GM12878 (cell line): ENCODE measurements around the gene GPAT2. TPM values are rescaled to one million over a fixed set of nuclear protein-coding genes. Genes with fewer than 3 reads are reported as not detected.
"Not testable (repeated sequence)": the region's sequence is repeated elsewhere in the genome, so short reads cannot be mapped to it uniquely, and the experiment has no call there.

ENCODE experiments used
- ATAC-seq: fragments of 200-7000 bp; cut with Tn5 transposase; 3 replicates; pipeline ENCODE4 v1.9.1; 2020; ENCODE audit warnings: mild to moderate bottlenecking, moderate library complexity
- BruUV-seq: library from RNA; stranded (reverse); fragments of 400-500 nt; replicated peaks from 2 replicates; lab custom pipeline; 2021; lab: Mats Ljungman, UMichigan
- CTCF ChIA-PET: fragments of 300-600 bp; sonication (Branson Sonifier 250); formaldehyde crosslinking; extraction: SDS; loops from one replicate; lab custom pipeline; 2021; ENCODE audit warnings: inconsistent platforms; lab: Yijun Ruan, JAX
- POLR2A ChIA-PET: fragments of 350-600 bp; formaldehyde crosslinking; extraction: SDS; loops from one replicate; lab custom pipeline; 2021; ENCODE audit warnings: inconsistent platforms; lab: Charles Lee
- RAD21 ChIA-PET: fragments of 300-600 bp; sonication (Branson Sonifier 250); formaldehyde crosslinking; loops from one replicate; lab custom pipeline; 2023; ENCODE audit warnings: antibody characterized with exemption; ENCODE audit not compliant: unreplicated experiment; lab: Charles Lee
- SMC1A ChIA-PET: fragments of 300-600 bp; sonication (Branson Sonifier 250); formaldehyde crosslinking; loops from one replicate; lab custom pipeline; 2023; ENCODE audit not compliant: unreplicated experiment, uncharacterized antibody; lab: Charles Lee
- DNase-seq: peaks from one replicate; pipeline ENCODE4 v3.0.0-alpha.2; 2011; ENCODE audit warnings: low read depth, low spot score
- FAIRE-seq: peaks from 3 replicates; lab custom pipeline; 2011; peaks lifted over from hg19 to GRCh38; lab: Jason Lieb, UNC
- H2AFZ ChIP-seq: 2 replicates; pipeline ENCODE4 v1.6.0; 2011; ENCODE audit warnings: low read depth, low read length, control low read depth; ENCODE audit not compliant: control insufficient read depth
- H3K27ac ChIP-seq: 2 replicates; pipeline ENCODE4 v1.5.1; 2011; ENCODE audit warnings: control low read depth; ENCODE audit not compliant: control insufficient read depth, insufficient read depth
- H3K27me3 ChIP-seq, 2 experiments: replicated peaks in 1 of 2; 2 replicates each; pipeline versions ENCODE4 v1.6.0 to v1.6.1; 2011; ENCODE audit warnings: low read length in 1 of 2; ENCODE audit not compliant: control insufficient read depth in 2 of 2, insufficient read depth in 2 of 2
- H3K36me3 ChIP-seq, 2 experiments: 2 replicates each; pipeline ENCODE4 v1.5.1; 2011; ENCODE audit warnings: low read length in 1 of 2; ENCODE audit not compliant: control insufficient read depth in 2 of 2, insufficient read depth in 2 of 2
- H3K4me1 ChIP-seq: 2 replicates; pipeline ENCODE4 v1.6.1; 2011; ENCODE audit warnings: mild to moderate bottlenecking, low read length, moderate library complexity, mixed read lengths; ENCODE audit not compliant: control insufficient read depth, insufficient read depth
- H3K4me2 ChIP-seq: 2 replicates; pipeline ENCODE4 v1.6.0; 2011; ENCODE audit warnings: control low read depth; ENCODE audit not compliant: control insufficient read depth, insufficient read depth
- H3K4me3 ChIP-seq: fragments of 200-600 bp; sonication (generic); 2 replicates; pipeline ENCODE4 v1.5.1; 2016
- H3K79me2 ChIP-seq: 2 replicates; pipeline ENCODE4 v1.6.0; 2011; ENCODE audit warnings: low read length; ENCODE audit not compliant: control insufficient read depth, insufficient read depth
- H3K9ac ChIP-seq: 2 replicates; pipeline ENCODE4 v1.8.0; 2011; ENCODE audit warnings: low read length, control low read depth, mixed read lengths; ENCODE audit not compliant: control insufficient read depth, insufficient read depth
- H3K9me3 ChIP-seq: replicated peaks from 3 replicates; pipeline ENCODE4 v1.5.1; 2011; ENCODE audit warnings: mild to moderate bottlenecking, low read length; ENCODE audit not compliant: control insufficient read depth, insufficient read depth
- H4K20me1 ChIP-seq: 2 replicates; pipeline ENCODE4 v1.6.0; 2011; ENCODE audit not compliant: control insufficient read depth, insufficient read depth
- BRCA1 ChIP-seq: IDR thresholded peaks from 2 replicates; pipeline ENCODE4 v1.6.1; 2011; ENCODE audit warnings: low read depth, low read length, improper control_type of control experiment
- HDAC2 ChIP-seq: fragments of 200-600 bp; sonication (generic); IDR thresholded peaks from 2 replicates; pipeline ENCODE4 v1.6.1; 2017
- HDAC6 ChIP-seq: fragments of 200-600 bp; sonication (generic); IDR thresholded peaks from one replicate; pipeline ENCODE4 v1.8.0; 2017; ENCODE audit warnings: antibody characterized with exemption; ENCODE audit not compliant: unreplicated experiment
- POLR2A ChIP-seq: IDR thresholded peaks from 2 replicates; pipeline ENCODE4 v1.6.1; 2011; ENCODE audit warnings: low read depth, mild to moderate bottlenecking, low read length
- SMAD1 ChIP-seq: fragments of 450-650 bp; IDR thresholded peaks from 2 replicates; pipeline ENCODE4 v1.6.1; 2018; ENCODE audit warnings: mild to moderate bottlenecking, low read depth; ENCODE audit not compliant: partially characterized antibody
- SRF ChIP-seq, 2 experiments: IDR thresholded peaks; 2 replicates each; pipeline ENCODE4 v1.6.1; 2011; ENCODE audit warnings: low read depth in 2 of 2, low read length in 2 of 2, mild to moderate bottlenecking in 1 of 2, moderate library complexity in 1 of 2
- ZNF24 ChIP-seq: fragments of 450-650 bp; IDR thresholded peaks from 2 replicates; pipeline ENCODE4 v1.6.1; 2017; ENCODE audit warnings: antibody characterized with exemption, mild to moderate bottlenecking
- ZNF622 ChIP-seq: fragments of 450-650 bp; IDR thresholded peaks from 2 replicates; pipeline ENCODE4 v1.6.1; 2017; ENCODE audit warnings: mild to moderate bottlenecking, inconsistent platforms
- WGBS: methylation state at CpG from one replicate; pipeline ENCODE4 v1.1.6; 2016; ENCODE audit warnings: low lambda C conversion rate; ENCODE audit not compliant: insufficient replicate concordance, insufficient coverage; ENCODE audit errors: missing lambda C conversion rate; 5-methylcytosine and 5-hydroxymethylcytosine counted together
- in situ Hi-C: fragments of 300-500 bp; cut with MboI; formaldehyde crosslinking; loops from 9 replicates; pipeline ENCODE4 v1.14.3; 2018; ENCODE audit warnings: mixed read lengths
- intact Hi-C: fragments of 100-400 bp; cut with micrococcal nuclease; formaldehyde crosslinking; loops from one replicate; pipeline ENCODE4 v1.14.2; 2022; ENCODE audit not compliant: unreplicated experiment
- polyA plus RNA-seq, 11 experiments: library from polyadenylated mRNA; depleted of rRNA in 4 of 11; unstranded in 6 of 11; stranded (reverse) in 5 of 11; fragments of >200 nt; fragmentation: Nextera tagmentation in 4 of 11; fragmentation: Illumina TruSeq in 1 of 11; extraction: Ambion mirVana in 4 of 11; extraction: Trizol in 1 of 11; gene quantifications; 1 replicate in 1 of 11; 2 replicates in 10 of 11; pipeline versions ENCODE4 v1.2.1 to v1.2.3, GENCODE V29; 2011 to 2016; ENCODE audit warnings: inconsistent platforms in 2 of 11, missing spikeins in 2 of 11, low read depth in 1 of 11
- total RNA-seq, 4 experiments: library from RNA; depleted of rRNA in 3 of 4; stranded (reverse); fragments of >200 nt in 3 of 4; fragmentation: Illumina TruSeq in 1 of 4; extraction: Trizol in 1 of 4; gene quantifications; 2 replicates each; pipeline versions ENCODE4 v1.2.1 to v1.2.3, GENCODE V29; 2013 to 2021

The GPAT2 gene
- total and polyA plus RNA-seq, 10 of the 15 experiments (the other 5 are each of a cell fraction or from before 2014, with no cell fraction given) = 0.04 to 0.05 TPM; not detected in 8

GRCh38 chr2:96024336-96025193, 10.2 kb downstream of the GPAT2 start:
- no peak for DNase-seq
- TF ChIP-seq ZNF24 = no peak
- TF ChIP-seq HDAC2 = no peak
- TF ChIP-seq SRF (IDR thresholded peaks at IDR 0.05; ENCODE audit: low read depth in 2 of 2, low read length in 2 of 2) = no peak
- no peak for TF ChIP-seq BRCA1
- TF ChIP-seq ZNF622 = no peak
- no peak for TF ChIP-seq SMAD1
- no peak for TF ChIP-seq HDAC6
- TF ChIP-seq POLR2A = no peak
- POLR2A ChIA-PET = no interaction called here
- 78% methylated on average over 26 of the region's 27 CpGs for WGBS
- no peak for FAIRE-seq
- ATAC-seq = no peak
- H3K27me3 ChIP-seq = no peaks in the 10 kb centered on the region
- H3K36me3 ChIP-seq = no peaks in the 10 kb centered on the region
- H4K20me1 ChIP-seq = no peaks in the 10 kb centered on the region
- SMC1A ChIA-PET = interaction anchor here (0.9 to 1.0 kb wide), 2 partner anchors 95 to 150 kb away, joined by 3 read pairs; no protein-coding TSS in a partner anchor
- no peaks in the 10 kb centered on the region for H3K9me3 ChIP-seq
- BruUV-seq = no TSS peak
- H3K4me3 ChIP-seq = no peak overlapping the region
- CTCF ChIA-PET = no interaction called here
- H3K9ac ChIP-seq = no peak overlapping the region
- H3K27ac ChIP-seq = no peak overlapping the region
- no peak overlapping the region for H3K4me2 ChIP-seq
- in situ Hi-C loops (loop anchor here (25.0 kb wide), 1 partner anchor 238 kb away; the partner anchor contains the start of genes CIAO1 and TMEM127), intact Hi-C loops (no loop called here)
- H3K79me2 ChIP-seq = no peaks in the 10 kb centered on the region
- H2AFZ ChIP-seq = no peak overlapping the region
- RAD21 ChIA-PET = interaction anchor here (0.9 to 1.7 kb wide), 4 partner anchors 94 to 150 kb away, joined by 3 to 6 read pairs (median 4); no protein-coding TSS in a partner anchor
- no peaks in the 10 kb centered on the region for H3K4me1 ChIP-seq

GRCh38 chr2:96023701-96024100, 11.0 kb downstream of the GPAT2 start:
- POLR2A ChIA-PET = not testable (repeated sequence)

More at GRCh38 chr2:96023701-96024100, 11.0 kb downstream of the GPAT2 start:
- RAD21 ChIA-PET = interaction anchor here (1.2 to 1.8 kb wide), 3 partner anchors 114 to 154 kb away, joined by 3 to 7 read pairs (median 6); partner anchors contain the start of gene ASTL
- CTCF ChIA-PET = interaction anchor here (1.5 to 2.9 kb wide), 3 partner anchors 15 to 151 kb away, joined by 3 to 39 read pairs (median 15); no protein-coding TSS in a partner anchor
- ATAC-seq, H3K36me3 ChIP-seq, FAIRE-seq, H3K27me3 ChIP-seq, H3K9ac ChIP-seq, H3K4me2 ChIP-seq, H3K9me3 ChIP-seq, intact Hi-C loops, H3K4me1 ChIP-seq, BruUV-seq, H2AFZ ChIP-seq, H3K4me3 ChIP-seq, DNase-seq, H3K27ac ChIP-seq, H4K20me1 ChIP-seq, H3K79me2 ChIP-seq, SMC1A ChIA-PET: not testable (repeated sequence)
- 56% methylated on average over 7 of the region's 7 CpGs for WGBS
- in situ Hi-C loops = loop anchor here (25.0 kb wide), 1 partner anchor 239 kb away; the partner anchor contains the start of genes CIAO1 and TMEM127
